ENCODE data around the gene CYS1.

Gene CYS1

GRCh38 chr2:10065773-10066055 is 14.5 kb downstream of the CYS1 start:
- no peak for TF ChIP-seq CTCF (IDR thresholded peaks at IDR 0.05; ENCODE audit: low read depth, low read length)
- H3K4me3 ChIP-seq (ENCODE audit: low read depth, low read length): no peak overlapping the region
- DNase-seq (ENCODE audit: low read depth, low spot score): no peak
- in situ Hi-C loops (cut with HindIII; ENCODE audit: low sequenced_read_pairs): no loop called here

- no peak overlapping the region for H3K4me3 ChIP-seq (ENCODE audit: low read depth, low read length)
- no peak for DNase-seq (ENCODE audit: low read depth, low spot score)
- TF ChIP-seq CTCF (IDR thresholded peaks at IDR 0.05; ENCODE audit: low read depth, low read length): no peak
- in situ Hi-C loops (cut with HindIII; ENCODE audit: low sequenced_read_pairs): no loop called here
Measured at GRCh38 chr2:10064932-10065772, 15.1 kb downstream of the CYS1 start.

GRCh38 chr2:10063566-10063965 is 16.6 kb downstream of the CYS1 start:
- in situ Hi-C loops (cut with HindIII; ENCODE audit: low sequenced_read_pairs): no loop called here
- DNase-seq (ENCODE audit: low read depth, low spot score): no peak
- H3K4me3 ChIP-seq (ENCODE audit: low read depth, low read length): no peak overlapping the region
- no peak for TF ChIP-seq CTCF (IDR thresholded peaks at IDR 0.05; ENCODE audit: low read depth, low read length)

GRCh38 chr2:10062931-10063365 is 17.3 kb downstream of the CYS1 start:
- H3K4me3 ChIP-seq (ENCODE audit: low read depth, low read length): no peak overlapping the region
- DNase-seq (ENCODE audit: low read depth, low spot score): no peak
- in situ Hi-C loops (cut with HindIII; ENCODE audit: low sequenced_read_pairs): no loop called here
- TF ChIP-seq CTCF (IDR thresholded peaks at IDR 0.05; ENCODE audit: low read depth, low read length): no peak

GRCh38 chr2:10061221-10061925 is 18.8 kb downstream of the CYS1 start:
- in situ Hi-C loops (cut with HindIII; ENCODE audit: low sequenced_read_pairs): no loop called here
- DNase-seq (ENCODE audit: low read depth, low spot score): no peak
- TF ChIP-seq CTCF (IDR thresholded peaks at IDR 0.05; ENCODE audit: low read depth, low read length): no peak
- H3K4me3 ChIP-seq (ENCODE audit: low read depth, low read length): no peak overlapping the region

- DNase-seq (ENCODE audit: low read depth, low spot score): no peak
- TF ChIP-seq CTCF (IDR thresholded peaks at IDR 0.05; ENCODE audit: low read depth, low read length): no peak
- in situ Hi-C loops (cut with HindIII; ENCODE audit: low sequenced_read_pairs): no loop called here
Measured at GRCh38 chr2:10059552-10060335, 20.5 kb downstream of the CYS1 start.

More at GRCh38 chr2:10059552-10060335, 20.5 kb downstream of the CYS1 start:
- no peak overlapping the region for H3K4me3 ChIP-seq (ENCODE audit: low read depth, low read length)
